NCI-H146 (cell line): Measurements from ENCODE around the gene CACNA1G.

Experiments used
- DNase-seq: peaks from one replicate; lab custom pipeline; 2025; lab: John Stamatoyannopoulos, UW

Gene CACNA1G

GRCh38 chr17:50651661-50652060 lies 91.1 kb downstream of the CACNA1G start:
- no peak for DNase-seq

- DNase-seq = no peak
Observed at GRCh38 chr17:50653738-50654137, 93.2 kb downstream of the CACNA1G start.

- DNase-seq = no peak
Observed at GRCh38 chr17:50656509-50656908, 96.0 kb downstream of the CACNA1G start.

GRCh38 chr17:50657054-50657453 lies 96.5 kb downstream of the CACNA1G start:
- no peak for DNase-seq

- no peak for DNase-seq
Observed at GRCh38 chr17:50657627-50658026, 97.1 kb downstream of the CACNA1G start.

- no peak for DNase-seq
Observed at GRCh38 chr17:50658616-50659015, 98.1 kb downstream of the CACNA1G start.

- DNase-seq = no peak
Observed at GRCh38 chr17:50659179-50659578, 98.7 kb downstream of the CACNA1G start.

GRCh38 chr17:50660042-50660886 lies 99.7 kb downstream of the CACNA1G start:
- DNase-seq = peak; percentile 57

- no peak for DNase-seq
Observed at GRCh38 chr17:50660887-50661345, 100.4 kb downstream of the CACNA1G start.

GRCh38 chr17:50661348-50661747 lies 100.8 kb downstream of the CACNA1G start:
- DNase-seq = no peak

- no peak for DNase-seq
Observed at GRCh38 chr17:50661795-50662391, 101.4 kb downstream of the CACNA1G start.

- no peak for DNase-seq
Observed at GRCh38 chr17:50662632-50663225, 102.2 kb downstream of the CACNA1G start.

- DNase-seq = no peak
Observed at GRCh38 chr17:50663812-50664374, 103.4 kb downstream of the CACNA1G start.

GRCh38 chr17:50664788-50665458 lies 104.4 kb downstream of the CACNA1G start:
- no peak for DNase-seq

- no peak for DNase-seq
Observed at GRCh38 chr17:50665838-50666237, 105.3 kb downstream of the CACNA1G start.

- no peak for DNase-seq
Observed at GRCh38 chr17:50666316-50666715, 105.8 kb downstream of the CACNA1G start.

- DNase-seq = no peak
Observed at GRCh38 chr17:50667259-50668024, 106.9 kb downstream of the CACNA1G start.

GRCh38 chr17:50668025-50668837 lies 107.7 kb downstream of the CACNA1G start:
- no peak for DNase-seq

GRCh38 chr17:50668838-50669581 lies 108.5 kb downstream of the CACNA1G start:
- DNase-seq = no peak

GRCh38 chr17:50672071-50672470 lies 111.6 kb downstream of the CACNA1G start:
- no peak for DNase-seq
